H9 (cell line): ENCODE measurements around the gene BCAS1. TPM values are rescaled to one million over a fixed set of nuclear protein-coding genes. Genes with fewer than 3 reads are reported as not detected.

Source experiments
- DNase-seq: peaks from one replicate; pipeline ENCODE4 v3.0.0-alpha.2; 2017
- H2AFZ ChIP-seq: one replicate; pipeline ENCODE4 v1.6.1; 2013; ENCODE audit warnings: mild to moderate bottlenecking, low read length, control low read depth, moderate library complexity
- H2AK5ac ChIP-seq: 2 replicates; pipeline ENCODE4 v1.6.1; 2013; ENCODE audit warnings: low read length, control low read depth, mixed read lengths; ENCODE audit not compliant: insufficient read length
- H2BK120ac ChIP-seq: one replicate; pipeline ENCODE4 v1.6.1; 2013; ENCODE audit warnings: low read depth, mild to moderate bottlenecking, low read length, control low read depth, inconsistent platforms; ENCODE audit not compliant: poor library complexity, severe bottlenecking
- H2BK12ac ChIP-seq: 2 replicates; pipeline ENCODE4 v1.6.1; 2013; ENCODE audit warnings: low read length, control low read depth, mixed read lengths, low read depth; ENCODE audit not compliant: insufficient read length
- H2BK15ac ChIP-seq: 2 replicates; pipeline ENCODE4 v1.6.1; 2013; ENCODE audit warnings: low read depth, low read length, control low read depth
- H2BK20ac ChIP-seq: one replicate; pipeline ENCODE4 v1.6.1; 2013; ENCODE audit warnings: low read depth, mild to moderate bottlenecking, low read length, control low read depth, inconsistent platforms; ENCODE audit not compliant: poor library complexity, severe bottlenecking
- H2BK5ac ChIP-seq: 2 replicates; pipeline ENCODE4 v1.6.1; 2013; ENCODE audit warnings: low read length, control low read depth, mixed read lengths; ENCODE audit not compliant: insufficient read length
- H3K14ac ChIP-seq: 2 replicates; pipeline ENCODE4 v1.6.1; 2013; ENCODE audit warnings: low read length, control low read depth; ENCODE audit not compliant: insufficient read depth
- H3K18ac ChIP-seq: 2 replicates; pipeline ENCODE4 v1.6.1; 2013; ENCODE audit warnings: low read depth, mild to moderate bottlenecking, mixed read lengths, low read length, control low read depth; ENCODE audit not compliant: insufficient read length
- H3K23ac ChIP-seq: 2 replicates; pipeline ENCODE4 v1.6.1; 2013; ENCODE audit warnings: low read length, control low read depth, mixed read lengths, low read depth; ENCODE audit not compliant: insufficient read length
- H3K23me2 ChIP-seq: 2 replicates; pipeline ENCODE4 v1.6.1; 2013; ENCODE audit warnings: low read depth, mild to moderate bottlenecking, mixed read lengths, low read length, control low read depth; ENCODE audit not compliant: insufficient read length, poor library complexity, severe bottlenecking
- H3K27ac ChIP-seq: 2 replicates; pipeline ENCODE4 v1.5.1; 2013; ENCODE audit warnings: low read length, control low read depth, mixed read lengths, low read depth; ENCODE audit not compliant: insufficient read length
- H3K27me3 ChIP-seq: 2 replicates; pipeline ENCODE4 v1.6.1; 2013; ENCODE audit warnings: low read length, control low read depth, inconsistent platforms; ENCODE audit not compliant: insufficient read depth
- H3K4ac ChIP-seq: 2 replicates; pipeline ENCODE4 v1.6.1; 2013; ENCODE audit warnings: low read depth, mild to moderate bottlenecking, control low read depth, inconsistent platforms, low read length, moderate library complexity
- H3K4me1 ChIP-seq: 2 replicates; pipeline ENCODE4 v1.6.1; 2013; ENCODE audit warnings: low read length, control low read depth, inconsistent platforms; ENCODE audit not compliant: insufficient read depth
- H3K4me2 ChIP-seq: 2 replicates; pipeline ENCODE4 v1.6.1; 2013; ENCODE audit warnings: low read length, control low read depth, mixed read lengths; ENCODE audit not compliant: insufficient read length, insufficient read depth
- H3K56ac ChIP-seq: 2 replicates; pipeline ENCODE4 v1.6.1; 2013; ENCODE audit warnings: low read depth, mild to moderate bottlenecking, mixed read lengths, low read length, control low read depth; ENCODE audit not compliant: insufficient read length
- H3K79me1 ChIP-seq: 2 replicates; pipeline ENCODE4 v1.6.1; 2013; ENCODE audit warnings: low read depth, mild to moderate bottlenecking, moderate library complexity, low read length, control low read depth, inconsistent platforms; ENCODE audit not compliant: insufficient read depth, poor library complexity, severe bottlenecking
- H3K79me2 ChIP-seq: 2 replicates; pipeline ENCODE4 v1.6.1; 2013; ENCODE audit warnings: low read length, control low read depth, inconsistent platforms; ENCODE audit not compliant: insufficient read depth
- H3K9ac ChIP-seq: 2 replicates; pipeline ENCODE4 v1.6.1; 2013; ENCODE audit warnings: low read length, control low read depth, mixed read lengths; ENCODE audit not compliant: insufficient read length; ENCODE audit errors: extremely low read depth
- H3K9me3 ChIP-seq: one replicate; pipeline ENCODE4 v1.6.1; 2013; ENCODE audit warnings: low read depth, low read length, inconsistent platforms; ENCODE audit not compliant: control insufficient read depth
- H3T11ph ChIP-seq: one replicate; pipeline ENCODE4 v1.6.1; 2013; ENCODE audit warnings: mild to moderate bottlenecking, low read length, control low read depth, inconsistent platforms
- H4K20me1 ChIP-seq: one replicate; pipeline ENCODE4 v1.6.1; 2013; ENCODE audit not compliant: control insufficient read depth, insufficient read length, insufficient read depth
- H4K5ac ChIP-seq: 2 replicates; pipeline ENCODE4 v1.6.1; 2013; ENCODE audit warnings: low read depth, mild to moderate bottlenecking, mixed read lengths, low read length, control low read depth; ENCODE audit not compliant: insufficient read length
- H4K8ac ChIP-seq: replicated peaks from 2 replicates; pipeline ENCODE4 v1.6.1; 2013; ENCODE audit warnings: low read length, control low read depth, mixed read lengths, low read depth; ENCODE audit not compliant: insufficient read length
- H4K91ac ChIP-seq: 2 replicates; pipeline ENCODE4 v1.6.1; 2013; ENCODE audit warnings: low read depth, mild to moderate bottlenecking, moderate library complexity, mixed read lengths, low read length, control low read depth; ENCODE audit not compliant: insufficient read length
- H3K27ac Mint-ChIP-seq, 3 experiments: 2 replicates in 2 of 3; 3 replicates in 1 of 3; pipeline ENCODE4 v1.8.0; 2020 to 2021; ENCODE audit warnings: mixed read lengths in 3 of 3, mild to moderate bottlenecking in 1 of 3, moderate library complexity in 1 of 3
- H3K27me3 Mint-ChIP-seq: 2 replicates; pipeline ENCODE4 v1.8.0; 2021; ENCODE audit warnings: low read depth, mild to moderate bottlenecking, moderate library complexity, mixed read lengths
- H3K36me3 Mint-ChIP-seq, 3 experiments: 2 replicates in 2 of 3; 3 replicates in 1 of 3; pipeline ENCODE4 v1.8.0; 2020 to 2021; ENCODE audit warnings: low read depth in 3 of 3, mixed read lengths in 3 of 3; ENCODE audit not compliant: insufficient read depth in 1 of 3
- H3K4me1 Mint-ChIP-seq, 2 experiments: 2 replicates each; pipeline ENCODE4 v1.8.0; 2020; ENCODE audit warnings: mixed read lengths in 2 of 2
- H3K4me3 Mint-ChIP-seq, 2 experiments: 2 replicates in 1 of 2; 3 replicates in 1 of 2; pipeline ENCODE4 v1.8.0; 2020 to 2021; ENCODE audit warnings: mild to moderate bottlenecking in 2 of 2, mixed read lengths in 2 of 2, moderate library complexity in 1 of 2
- H3K9me3 Mint-ChIP-seq, 2 experiments: 2 replicates in 1 of 2; 3 replicates in 1 of 2; pipeline ENCODE4 v1.8.0; 2020; ENCODE audit warnings: mild to moderate bottlenecking in 2 of 2, mixed read lengths in 2 of 2, moderate library complexity in 1 of 2
- CTCF ChIP-seq: fragments of 200-600 bp; sonication (generic); conservative IDR thresholded peaks from 3 replicates; pipeline ENCODE4 v1.8.0; 2021; ENCODE audit warnings: antibody characterized with exemption, mild to moderate bottlenecking
- WGBS: extraction: QIAGEN DNeasy Blood & Tissue Kit; methylation state at CpG from one replicate; pipeline ENCODE4 v1.1.7; 2013; ENCODE audit warnings: missing lambda C conversion rate, low lambda C conversion rate, mixed read lengths; ENCODE audit not compliant: insufficient read length; ENCODE audit errors: extremely low coverage; 5-methylcytosine and 5-hydroxymethylcytosine counted together
- total RNA-seq: library from RNA; stranded (reverse); gene quantifications from 2 replicates; pipeline ENCODE4 v1.2.1, GENCODE V29; 2021

Gene BCAS1
- total RNA-seq, 1 experiment from 2014 or later, result 0.15 TPM

- H4K5ac ChIP-seq, result no peak overlapping the region
- H3K18ac ChIP-seq, result no peak overlapping the region
- no peaks in the 10 kb centered on the region for H4K20me1 ChIP-seq
- H3K9ac ChIP-seq, result no peak overlapping the region
- no peaks in the 10 kb centered on the region for H3K4me1 ChIP-seq
- H2BK20ac ChIP-seq, result no peak overlapping the region
- H4K91ac ChIP-seq, result no peak overlapping the region
- no peaks in the 10 kb centered on the region for H3K4me1 Mint-ChIP-seq
- H3K4me2 ChIP-seq, result no peak overlapping the region
- H3K27ac ChIP-seq, result no peak overlapping the region
- H3K27me3 Mint-ChIP-seq, result peaks cover 2% of the 10 kb centered on the region; the same call in 1 of the 2 replicates
- H3K56ac ChIP-seq, result no peak overlapping the region
- no peaks in the 10 kb centered on the region for H3K23me2 ChIP-seq
- H3K9me3 Mint-ChIP-seq, result no peaks in the 10 kb centered on the region
- H3K23ac ChIP-seq, result no peak overlapping the region
- H3K14ac ChIP-seq, result no peak overlapping the region
- H3K79me1 ChIP-seq, result no peaks in the 10 kb centered on the region
- no peak overlapping the region for H3T11ph ChIP-seq
- H3K4me3 Mint-ChIP-seq, result no peak overlapping the region
- no peaks in the 10 kb centered on the region for H3K36me3 Mint-ChIP-seq
- no CpG with 5 or more reads among the region's 6 CpGs for WGBS
- no peak overlapping the region for H2BK15ac ChIP-seq
- no peaks in the 10 kb centered on the region for H3K9me3 ChIP-seq
- H4K8ac ChIP-seq, result no peak overlapping the region
- DNase-seq, result no peak
- no peak overlapping the region for H3K4ac ChIP-seq
- H3K79me2 ChIP-seq, result no peaks in the 10 kb centered on the region
- no peaks in the 10 kb centered on the region for H3K27me3 ChIP-seq
- H2AK5ac ChIP-seq, result no peak overlapping the region
- H2BK5ac ChIP-seq, result no peak overlapping the region
- no peak overlapping the region for H2BK12ac ChIP-seq
- H2BK120ac ChIP-seq, result no peak overlapping the region
- no peak for TF ChIP-seq CTCF
- H2AFZ ChIP-seq, result no peak overlapping the region
- no peak overlapping the region for H3K27ac Mint-ChIP-seq
These were observed 11.7 kb upstream of the BCAS1 start for GRCh38 chr20:54082100-54082499.
